Body of pancreas (tissue), 4 donors: Measurements from ENCODE around the gene CHCHD3.

Experiments
- POLR2A ChIP-seq, 3 donors: fragments of 450-650 bp; IDR thresholded peaks; one replicate each; pipeline ENCODE4 v1.6.1; 2016; ENCODE audit warnings: antibody characterized with exemption in 3 of 3, mild to moderate bottlenecking in 2 of 3
- TF ChIP-seq, protein P1 (sequence below), 7 experiments: fragments of 450-650 bp in 4 of 7; fragments of 200-600 bp in 3 of 7; sonication (generic) in 3 of 7; IDR thresholded peaks; one replicate each; pipeline ENCODE4 v1.5.1; 2016 to 2019; ENCODE audit warnings: antibody characterized with exemption in 7 of 7

DNA sequence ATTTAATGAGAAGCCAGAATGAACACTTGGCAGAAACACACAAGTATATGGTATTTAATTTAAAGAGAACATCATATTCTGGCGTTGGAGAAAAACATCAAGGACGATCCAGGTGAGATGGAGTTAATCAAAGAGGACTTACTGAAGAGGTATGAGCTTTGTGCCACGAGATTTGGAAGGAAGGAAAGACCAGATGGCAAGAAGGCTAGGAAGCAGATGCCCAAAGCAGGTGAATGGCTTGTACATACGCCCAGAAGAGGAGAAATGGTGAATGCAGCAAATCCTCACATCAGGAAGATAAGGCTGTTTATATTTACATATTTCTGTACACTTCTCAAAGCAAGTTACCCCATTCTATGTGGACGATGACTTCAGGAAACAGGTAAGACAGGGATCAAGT lies 341.7 kb downstream of the CHCHD3 start:
- no peak for TF ChIP-seq POLR2A (IDR thresholded peaks at IDR 0.05)
- TF ChIP-seq, protein P1, sequence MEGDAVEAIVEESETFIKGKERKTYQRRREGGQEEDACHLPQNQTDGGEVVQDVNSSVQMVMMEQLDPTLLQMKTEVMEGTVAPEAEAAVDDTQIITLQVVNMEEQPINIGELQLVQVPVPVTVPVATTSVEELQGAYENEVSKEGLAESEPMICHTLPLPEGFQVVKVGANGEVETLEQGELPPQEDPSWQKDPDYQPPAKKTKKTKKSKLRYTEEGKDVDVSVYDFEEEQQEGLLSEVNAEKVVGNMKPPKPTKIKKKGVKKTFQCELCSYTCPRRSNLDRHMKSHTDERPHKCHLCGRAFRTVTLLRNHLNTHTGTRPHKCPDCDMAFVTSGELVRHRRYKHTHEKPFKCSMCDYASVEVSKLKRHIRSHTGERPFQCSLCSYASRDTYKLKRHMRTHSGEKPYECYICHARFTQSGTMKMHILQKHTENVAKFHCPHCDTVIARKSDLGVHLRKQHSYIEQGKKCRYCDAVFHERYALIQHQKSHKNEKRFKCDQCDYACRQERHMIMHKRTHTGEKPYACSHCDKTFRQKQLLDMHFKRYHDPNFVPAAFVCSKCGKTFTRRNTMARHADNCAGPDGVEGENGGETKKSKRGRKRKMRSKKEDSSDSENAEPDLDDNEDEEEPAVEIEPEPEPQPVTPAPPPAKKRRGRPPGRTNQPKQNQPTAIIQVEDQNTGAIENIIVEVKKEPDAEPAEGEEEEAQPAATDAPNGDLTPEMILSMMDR (IDR thresholded peaks at IDR 0.05) = no peak
